GM20431 (cell line): Measurements from ENCODE around the gene C1orf185.

Source experiments
- in situ Hi-C: fragments of 300-500 bp; cut with MseI, MboI; formaldehyde crosslinking; loops from one replicate; pipeline ENCODE4 v1.15.0; 2020; ENCODE audit warnings: low sequenced_read_pairs; ENCODE audit not compliant: unreplicated experiment

Gene C1orf185

DNA sequence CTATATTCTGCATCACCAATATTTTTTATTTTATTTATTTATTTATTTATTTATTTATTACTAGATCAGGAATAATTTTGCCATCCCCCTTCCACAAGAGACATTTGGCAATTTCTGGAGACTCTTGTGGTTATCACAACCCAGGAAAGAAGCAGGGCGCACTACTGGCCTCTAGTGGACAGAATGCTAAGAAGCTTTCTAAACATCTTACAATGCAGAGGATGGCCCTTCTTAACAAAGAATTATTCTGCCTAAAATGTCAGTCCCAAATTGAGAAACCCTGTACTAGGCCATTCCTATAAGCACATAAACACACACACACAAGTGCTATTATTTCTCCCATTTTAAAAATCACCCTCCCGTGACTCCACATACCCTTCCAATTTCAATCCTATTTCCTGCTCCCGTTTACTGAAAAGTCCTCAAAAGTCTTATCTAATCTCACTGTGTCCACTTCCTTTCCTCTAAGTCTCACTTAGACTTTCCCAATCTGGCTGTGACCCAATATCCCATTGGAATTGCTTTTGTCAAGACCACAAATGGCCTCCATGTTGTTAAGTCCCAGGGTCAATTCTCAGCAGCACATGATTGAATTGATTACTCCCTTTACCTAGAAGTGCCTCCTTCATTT lies 90.3 kb downstream of the C1orf185 start:
- in situ Hi-C loops = loop anchor here (25.0 kb wide), 2 partner anchors 305 to 405 kb away; no protein-coding TSS in a partner anchor

DNA sequence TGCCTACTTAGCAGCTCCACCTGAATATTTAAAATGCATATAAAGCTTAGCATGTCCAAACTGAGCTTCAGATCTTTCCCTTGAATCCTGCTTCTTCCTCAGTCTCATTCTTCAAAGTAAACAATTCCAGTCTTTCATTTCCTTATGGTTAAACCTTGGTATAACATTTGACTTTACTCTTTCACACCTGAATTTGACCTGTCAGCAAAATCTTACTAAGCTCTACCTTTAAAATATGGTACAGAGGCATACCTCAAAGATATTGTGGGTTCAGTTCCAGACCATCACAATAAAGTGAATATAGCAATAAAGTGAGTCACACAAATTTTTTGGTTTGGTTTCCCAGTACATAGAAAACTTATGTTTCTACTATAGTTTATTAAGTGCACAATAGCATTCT lies 91.5 kb downstream of the C1orf185 start:
- in situ Hi-C loops = loop anchor here (25.0 kb wide), 2 partner anchors 306 to 406 kb away; no protein-coding TSS in a partner anchor
